Measurements from ENCODE around the gene ERICH6B.

Gene ERICH6B

GRCh38 chr13:45534604-45535003 lies 80.9 kb downstream of the ERICH6B start:
- Histone ChIP-seq H3K79me2 (ENCODE audit: insufficient read depth, low read length) (no peaks in the 10 kb centered on the region), H3K9me2 (replicated peaks; ENCODE audit: insufficient read depth, low read length) (no peaks in the 10 kb centered on the region), H3K4me3 (ENCODE audit: insufficient read depth, low read length, poor library complexity, severe bottlenecking) (no peak overlapping the region), H3K27me3 (ENCODE audit: low read length) (no peaks in the 10 kb centered on the region), H3K36me3 (ENCODE audit: low read length) (peaks cover 15% of the 10 kb centered on the region), H3K9me3 (ENCODE audit: insufficient read depth, low read length) (no peaks in the 10 kb centered on the region), H4K20me1 (ENCODE audit: low read depth, low read length) (no peaks in the 10 kb centered on the region), H3K27ac (ENCODE audit: low read depth, low read length) (no peak overlapping the region), H3K9ac (ENCODE audit: low read length) (no peak overlapping the region), H2AFZ (ENCODE audit: low read depth, low read length, severe bottlenecking) (no peak overlapping the region), H3K4me2 (ENCODE audit: low read depth, low read length, poor library complexity, severe bottlenecking) (no peak overlapping the region), H3F3A (ENCODE audit: insufficient read depth) (no peaks in the 10 kb centered on the region)
- no peak for TF ChIP-seq EZH2phosphoT487 (conservative IDR thresholded peaks at IDR 0.05; ENCODE audit: low read length)
- no peak for TF ChIP-seq CTCF (IDR thresholded peaks at IDR 0.05; ENCODE audit: insufficient read depth, low read length, poor library complexity, severe bottlenecking)

- Histone ChIP-seq H3K9me2 (replicated peaks; ENCODE audit: insufficient read depth, low read length) (no peaks in the 10 kb centered on the region), H3K9me3 (ENCODE audit: insufficient read depth, low read length) (no peaks in the 10 kb centered on the region), H3F3A (ENCODE audit: insufficient read depth) (no peaks in the 10 kb centered on the region), H3K4me3 (ENCODE audit: insufficient read depth, low read length, poor library complexity, severe bottlenecking) (no peak overlapping the region), H3K9ac (ENCODE audit: low read length) (no peak overlapping the region), H3K27ac (ENCODE audit: low read depth, low read length) (no peak overlapping the region), H2AFZ (ENCODE audit: low read depth, low read length, severe bottlenecking) (no peak overlapping the region), H4K20me1 (ENCODE audit: low read depth, low read length) (no peaks in the 10 kb centered on the region), H3K36me3 (ENCODE audit: low read length) (peaks cover 22% of the 10 kb centered on the region), H3K79me2 (ENCODE audit: insufficient read depth, low read length) (no peaks in the 10 kb centered on the region), H3K4me2 (ENCODE audit: low read depth, low read length, poor library complexity, severe bottlenecking) (no peak overlapping the region), H3K27me3 (ENCODE audit: low read length) (no peaks in the 10 kb centered on the region)
- TF ChIP-seq EZH2phosphoT487 (conservative IDR thresholded peaks at IDR 0.05; ENCODE audit: low read length) (no peak), CTCF (IDR thresholded peaks at IDR 0.05; ENCODE audit: insufficient read depth, low read length, poor library complexity, severe bottlenecking) (no peak)
Measured at GRCh38 chr13:45529758-45530157, 85.8 kb downstream of the ERICH6B start.

DNA sequence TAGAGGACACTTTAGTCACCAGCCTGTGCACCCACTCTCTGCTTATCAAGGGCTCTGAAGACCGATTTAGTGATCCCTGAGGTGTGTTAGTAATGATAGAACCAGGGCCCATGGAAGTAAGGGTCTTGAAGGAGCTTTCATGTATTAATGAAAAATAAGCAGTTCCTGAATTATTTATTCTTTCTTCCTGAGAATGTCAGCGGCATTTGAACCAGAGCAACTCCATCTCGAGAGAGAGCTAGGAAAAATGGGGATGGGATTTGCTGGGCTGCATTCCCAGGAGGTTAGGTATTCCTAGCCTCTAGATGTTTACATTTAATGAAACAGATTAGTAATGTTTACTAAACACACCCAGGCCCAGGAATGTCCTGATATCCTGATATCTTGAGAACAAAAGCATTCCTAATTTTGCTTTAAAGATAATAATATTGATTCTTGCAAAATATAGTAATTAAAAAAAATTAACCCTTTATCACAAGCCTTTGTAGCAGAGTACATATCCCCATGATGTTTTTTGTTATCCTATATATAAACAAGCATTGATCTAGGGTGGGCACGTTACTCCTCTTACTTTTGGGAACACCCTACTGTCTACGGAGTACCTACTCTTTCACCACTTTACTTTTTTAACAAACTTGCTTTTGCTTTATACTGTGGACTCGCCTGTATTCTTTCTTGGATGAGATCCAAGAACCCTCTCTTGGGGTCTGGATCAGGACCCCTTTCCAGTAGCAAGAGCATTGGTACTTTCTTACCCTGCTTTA lies 87.7 kb downstream of the ERICH6B start:
- Histone ChIP-seq H3K4me2 (ENCODE audit: low read depth, low read length, poor library complexity, severe bottlenecking) (no peak overlapping the region), H2AFZ (ENCODE audit: low read depth, low read length, severe bottlenecking) (no peak overlapping the region), H3K79me2 (ENCODE audit: insufficient read depth, low read length) (no peaks in the 10 kb centered on the region), H3F3A (ENCODE audit: insufficient read depth) (no peaks in the 10 kb centered on the region), H3K9me2 (replicated peaks; ENCODE audit: insufficient read depth, low read length) (no peaks in the 10 kb centered on the region), H3K4me3 (ENCODE audit: insufficient read depth, low read length, poor library complexity, severe bottlenecking) (no peak overlapping the region), H4K20me1 (ENCODE audit: low read depth, low read length) (no peaks in the 10 kb centered on the region), H3K27ac (ENCODE audit: low read depth, low read length) (no peak overlapping the region), H3K9me3 (ENCODE audit: insufficient read depth, low read length) (no peaks in the 10 kb centered on the region), H3K36me3 (ENCODE audit: low read length) (peaks cover 19% of the 10 kb centered on the region), H3K9ac (ENCODE audit: low read length) (no peak overlapping the region), H3K27me3 (ENCODE audit: low read length) (no peaks in the 10 kb centered on the region)
- TF ChIP-seq EZH2phosphoT487 (conservative IDR thresholded peaks at IDR 0.05; ENCODE audit: low read length) (no peak), CTCF (IDR thresholded peaks at IDR 0.05; ENCODE audit: insufficient read depth, low read length, poor library complexity, severe bottlenecking) (no peak)

Data from SU-DHL-6 (cell line).